Panc1 (cell line): ENCODE results near the gene FMR1. TPM values are rescaled to one million over a fixed set of nuclear protein-coding genes. Genes with fewer than 3 reads are reported as not detected.

ENCODE experiments used
- ATAC-seq: fragments of 200-7000 bp; cut with Tn5 transposase; 2 replicates; pipeline ENCODE4 v1.9.1; 2020; ENCODE audit warnings: mild to moderate bottlenecking, moderate library complexity
- BruUV-seq: library from RNA; stranded (reverse); fragments of 400-500 nt; replicated peaks from 2 replicates; lab custom pipeline; 2021; lab: Mats Ljungman, UMichigan
- CTCF ChIA-PET: fragments of 300-600 bp; sonication (Branson Sonifier 250); formaldehyde crosslinking; loops from one replicate; lab custom pipeline; 2022; ENCODE audit warnings: antibody characterized with exemption; lab: Charles Lee
- POLR2A ChIA-PET: fragments of 300-600 bp; sonication (Branson Sonifier 250); formaldehyde crosslinking; loops from one replicate; lab custom pipeline; 2022; ENCODE audit warnings: antibody characterized with exemption; lab: Charles Lee
- DNase-seq: peaks from one replicate; pipeline ENCODE4 v3.0.0-alpha.2; 2010; ENCODE audit warnings: low read depth, low spot score
- H3K27ac ChIP-seq: 2 replicates; pipeline ENCODE4 v1.5.1; 2011; ENCODE audit warnings: mild to moderate bottlenecking, low read length, inconsistent platforms
- H3K27me3 ChIP-seq: fragments of 200-500 bp; sonication (Bioruptor generic); 2 replicates; pipeline ENCODE4 v1.6.0; 2014; ENCODE audit warnings: low read length, inconsistent platforms; ENCODE audit not compliant: control insufficient read depth, insufficient read depth
- H3K36me3 ChIP-seq: fragments of 200-500 bp; sonication (Bioruptor generic); 2 replicates; pipeline ENCODE4 v1.5.1; 2014; ENCODE audit warnings: inconsistent platforms, mild to moderate bottlenecking, low read length, moderate library complexity; ENCODE audit not compliant: control insufficient read depth, insufficient read depth
- H3K4me1 ChIP-seq: 2 replicates; pipeline ENCODE4 v1.5.1; 2011; ENCODE audit warnings: inconsistent platforms, mild to moderate bottlenecking, low read length, moderate library complexity; ENCODE audit not compliant: control insufficient read depth, insufficient read depth
- H3K4me3 ChIP-seq, 2 experiments: 2 replicates each; pipeline ENCODE4 v1.5.1; 2011 to 2012; ENCODE audit warnings: low read depth in 2 of 2, low read length in 2 of 2, mild to moderate bottlenecking in 2 of 2, inconsistent platforms in 1 of 2, moderate library complexity in 1 of 2
- H3K9me3 ChIP-seq: fragments of 200-500 bp; sonication (Bioruptor generic); 2 replicates; pipeline ENCODE4 v1.5.1; 2014; ENCODE audit warnings: low read depth, mild to moderate bottlenecking, inconsistent platforms, low read length, moderate library complexity; ENCODE audit not compliant: control insufficient read depth, insufficient read depth
- CTCF ChIP-seq: fragments of 450-650 bp; IDR thresholded peaks from 2 replicates; pipeline ENCODE4 v1.5.1; 2017; ENCODE audit warnings: mild to moderate bottlenecking
- POLR2AphosphoS5 ChIP-seq: IDR thresholded peaks from 2 replicates; pipeline ENCODE4 v1.6.1; 2012; ENCODE audit warnings: mild to moderate bottlenecking, low read depth, low read length, moderate library complexity
- REST ChIP-seq, 2 experiments: IDR thresholded peaks; 2 replicates each; pipeline ENCODE4 v1.6.1; 2011 to 2012; ENCODE audit warnings: low read depth in 2 of 2, control low read depth in 1 of 2, low read length in 1 of 2, mild to moderate bottlenecking in 1 of 2, moderate library complexity in 1 of 2; ENCODE audit not compliant: insufficient read depth in 1 of 2
- SIN3A ChIP-seq: IDR thresholded peaks from 2 replicates; pipeline ENCODE4 v1.6.1; 2012; ENCODE audit warnings: low read depth, mild to moderate bottlenecking, low read length, moderate library complexity, borderline replicate concordance; ENCODE audit not compliant: insufficient read depth
- TCF7L2 ChIP-seq: IDR thresholded peaks from 2 replicates; pipeline ENCODE4 v1.6.1; 2011; ENCODE audit warnings: mild to moderate bottlenecking, low read depth, low read length, inconsistent platforms
- in situ Hi-C: cut with HindIII; loops from 2 replicates; pipeline ENCODE4 v1.10.0; 2016; ENCODE audit warnings: low sequenced_read_pairs, low pct_unique_long_range_greater_than_20kb
- intact Hi-C: fragments of 100-400 bp; cut with micrococcal nuclease; formaldehyde crosslinking; loops from one replicate; pipeline ENCODE4 v1.10.0; 2022; ENCODE audit not compliant: unreplicated experiment
- total RNA-seq: library from RNA; stranded (reverse); gene quantifications from one replicate; pipeline ENCODE4 v1.2.1, GENCODE V29; 2021; ENCODE audit not compliant: unreplicated experiment

Gene FMR1
- total RNA-seq, 1 experiment from 2014 or later = 68.9 TPM

- intact Hi-C loops (no loop called here), in situ Hi-C loops (no loop called here)
- ChIA-PET POLR2A (no interaction called here), CTCF (no interaction called here)
- ATAC-seq (no peak), DNase-seq (no peak)
- no TSS peak for BruUV-seq
- Histone ChIP-seq H3K27ac (no peak overlapping the region), H3K9me3 (no peaks in the 10 kb centered on the region), H3K27me3 (no peaks in the 10 kb centered on the region), H3K36me3 (peaks cover 20% of the 10 kb centered on the region; the same call in 1 of the 2 replicates), H3K4me3 (no peak overlapping the region), H3K4me1 (no peaks in the 10 kb centered on the region)
- TF ChIP-seq REST (IDR thresholded peaks at IDR 0.05; ENCODE audit: insufficient read depth in 1 of 2, low read depth in 2 of 2, low read length in 1 of 2) (no peak), POLR2AphosphoS5 (no peak), CTCF (no peak), SIN3A (no peak), TCF7L2 (no peak)
Observed at GRCh38 chrX:147935156-147935758, 23.5 kb downstream of the FMR1 start.

GRCh38 chrX:147945286-147945685 is 33.6 kb downstream of the FMR1 start:
- ATAC-seq (no peak), DNase-seq (no peak)
- ChIA-PET CTCF (no interaction called here), POLR2A (no interaction called here)
- no peak for TF ChIP-seq REST (IDR thresholded peaks at IDR 0.05; ENCODE audit: insufficient read depth in 1 of 2, low read depth in 2 of 2, low read length in 1 of 2)
- TF ChIP-seq CTCF = no peak
- no peak for TF ChIP-seq TCF7L2
- TF ChIP-seq POLR2AphosphoS5 = no peak
- TF ChIP-seq SIN3A = no peak
- Histone ChIP-seq H3K36me3 (peaks cover 21% of the 10 kb centered on the region), H3K4me3 (no peak overlapping the region), H3K9me3 (no peaks in the 10 kb centered on the region), H3K27ac (no peak overlapping the region), H3K4me1 (no peaks in the 10 kb centered on the region), H3K27me3 (no peaks in the 10 kb centered on the region)
- BruUV-seq = no TSS peak
- in situ Hi-C loops (no loop called here), intact Hi-C loops (no loop called here)
